Kidney (tissue), 14 donors: Measurements from ENCODE around the gene MMP10. TPM values are rescaled to one million over a fixed set of nuclear protein-coding genes. Genes with fewer than 3 reads are reported as not detected.

ENCODE experiments used
- DNase-seq, 5 donors: peaks; one replicate each; pipeline ENCODE4 v3.0.0-alpha.2; 2013 to 2020
- FAIRE-seq: peaks from 2 replicates; lab custom pipeline; 2012; peaks lifted over from hg19 to GRCh38; lab: Jason Lieb, UNC
- H3K27ac ChIP-seq, 2 donors: one replicate each; pipeline ENCODE4 v1.7.0; 2013; ENCODE audit warnings: low read depth in 2 of 2, low read length in 2 of 2, inconsistent platforms in 1 of 2
- H3K27me3 ChIP-seq: one replicate; pipeline ENCODE4 v1.7.1; 2013; ENCODE audit warnings: low read length, inconsistent platforms; ENCODE audit not compliant: control insufficient read depth, insufficient read depth
- H3K36me3 ChIP-seq, 3 donors: one replicate each; pipeline versions ENCODE4 v1.7.0 to v1.7.1; 2013; ENCODE audit warnings: low read length in 3 of 3, control low read depth in 1 of 3, inconsistent platforms in 1 of 3; ENCODE audit not compliant: insufficient read depth in 3 of 3, control insufficient read depth in 2 of 3
- H3K4me1 ChIP-seq, 3 donors: one replicate each; pipeline versions ENCODE4 v1.7.0 to v1.7.1; 2013; ENCODE audit warnings: low read length in 3 of 3, inconsistent platforms in 1 of 3, low read depth in 1 of 3; ENCODE audit not compliant: control insufficient read depth in 2 of 3, insufficient read depth in 2 of 3
- H3K4me3 ChIP-seq, 3 donors: one replicate each; pipeline versions ENCODE4 v1.7.0 to v1.8.1; 2013; ENCODE audit warnings: low read length in 3 of 3, control low read depth in 1 of 3, inconsistent platforms in 1 of 3
- H3K9ac ChIP-seq, 3 donors: one replicate each; pipeline versions ENCODE4 v1.7.0 to v1.7.1; 2013; ENCODE audit warnings: low read length in 3 of 3, control low read depth in 1 of 3, inconsistent platforms in 1 of 3
- H3K9me3 ChIP-seq, 3 donors: one replicate each; pipeline versions ENCODE4 v1.7.0 to v1.7.1; 2013; ENCODE audit warnings: low read length in 3 of 3, control low read depth in 1 of 3, inconsistent platforms in 1 of 3; ENCODE audit not compliant: control insufficient read depth in 2 of 3, insufficient read depth in 1 of 3
- CTCF ChIP-seq: IDR thresholded peaks from 3 replicates; pipeline ENCODE4 v1.5.1; 2012; ENCODE audit warnings: mild to moderate bottlenecking, moderate library complexity, borderline replicate concordance; ENCODE audit not compliant: insufficient read depth; ENCODE audit errors: extremely low read depth
- intact Hi-C: fragments of 100-400 bp; cut with DNase I; formaldehyde crosslinking; loops from one replicate; pipeline ENCODE4 v1.11.1; 2022
- polyA plus RNA-seq: library from polyadenylated mRNA; stranded (reverse); fragments of 350-450 nt; fragmentation: Illumina TruSeq; extraction: RNeasy Lipid Tissue Mini Kit (QIAGEN cat#74804); gene quantifications from one replicate; pipeline ENCODE4 v1.2.3, GENCODE V29; 2014; ENCODE audit warnings: low read depth, low replicate concordance; ENCODE audit not compliant: insufficient read depth
- total RNA-seq: library from RNA; stranded (reverse); fragmentation: NEBNext Ultra II Directional; extraction: Animal tissue kit (Norgen Biotek cat#: 25700); gene quantifications from one replicate; pipeline ENCODE4 v1.2.1, GENCODE V29; 2021
- donor health status: control.
- donor health status: control.
- donor health status: control.
- donor health status: control.
- donor health status: control.
- donor health status: DM: yes; HTN: yes; CAD: no.
- donor health status: Normal renal cell carcinoma (clear cell type).

Gene MMP10
- total and polyA plus RNA-seq, 2 donors from 2014 or later, result 0.22 TPM; not detected in 1

GRCh38 chr11:102760344-102761035 is 19.9 kb downstream of the MMP10 start:
- Histone ChIP-seq H3K9ac (no peak overlapping the region), H3K36me3 (no peaks in the 10 kb centered on the region), H3K27ac (no peak overlapping the region), H3K4me1 (no peaks in the 10 kb centered on the region), H3K9me3 (no peaks in the 10 kb centered on the region), H3K27me3 (no peaks in the 10 kb centered on the region), H3K4me3 (no peak overlapping the region)
- no peak for FAIRE-seq
- no peak for TF ChIP-seq CTCF
- no peak for DNase-seq
- intact Hi-C loops, result no loop called here

DNA sequence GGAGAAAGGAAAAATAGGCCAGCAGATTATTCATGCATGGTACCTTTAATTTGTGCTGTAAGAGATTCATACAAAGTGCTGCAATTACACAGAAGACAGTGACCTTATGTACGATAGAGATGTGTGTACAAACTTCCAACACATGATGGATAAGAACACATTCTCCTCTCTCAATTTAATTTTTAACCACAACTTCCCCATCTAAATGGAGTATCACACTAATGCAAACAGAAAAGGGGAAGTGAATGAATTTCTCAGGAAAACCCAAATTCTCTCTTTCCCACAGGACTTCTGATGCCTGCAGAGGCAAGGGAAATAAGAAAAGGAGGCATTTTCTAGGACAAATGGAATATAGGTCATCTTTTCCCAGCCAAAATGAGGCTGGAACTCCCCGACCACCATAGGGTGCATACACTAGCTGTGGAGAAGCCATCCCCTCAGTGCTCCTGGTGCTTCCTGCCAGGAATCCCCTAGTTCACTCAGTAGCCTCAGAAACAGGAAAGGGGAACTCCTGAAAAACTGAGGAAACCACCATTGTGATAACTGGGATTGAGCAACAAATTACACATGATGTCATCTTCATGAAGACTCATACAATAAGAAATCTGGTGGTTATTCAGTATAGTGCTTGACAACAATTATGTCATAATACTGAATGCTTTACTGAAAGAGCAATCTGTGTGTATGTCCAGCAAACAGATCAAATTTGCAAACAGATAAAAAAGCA is 22.4 kb downstream of the MMP10 start:
- DNase-seq (no peak), FAIRE-seq (no peak)
- no peaks in the 10 kb centered on the region for H3K4me1 ChIP-seq
- no peak for TF ChIP-seq CTCF
- H3K27me3 ChIP-seq, result no peaks in the 10 kb centered on the region
- intact Hi-C loops, result no loop called here
- no peak overlapping the region for H3K27ac ChIP-seq
- no peaks in the 10 kb centered on the region for H3K36me3 ChIP-seq
- H3K4me3 ChIP-seq, result no peak overlapping the region
- H3K9ac ChIP-seq, result no peak overlapping the region
- H3K9me3 ChIP-seq, result no peaks in the 10 kb centered on the region

GRCh38 chr11:102753267-102753666 is 27.2 kb downstream of the MMP10 start:
- FAIRE-seq, result no peak

More at GRCh38 chr11:102753267-102753666, 27.2 kb downstream of the MMP10 start:
- Histone ChIP-seq H3K27me3 (no peaks in the 10 kb centered on the region), H3K27ac (no peak overlapping the region), H3K4me1 (no peaks in the 10 kb centered on the region), H3K9me3 (no peaks in the 10 kb centered on the region), H3K4me3 (no peak overlapping the region), H3K36me3 (no peaks in the 10 kb centered on the region), H3K9ac (no peak overlapping the region)
- TF ChIP-seq CTCF, result no peak
- DNase-seq, result no peak
- intact Hi-C loops, result no loop called here
